HG02938 (cell line): Measurements from ENCODE around the gene ATAD2B.

ENCODE experiments used
- ATAC-seq: cut with Tn5 transposase; IDR thresholded peaks from one replicate; pipeline ENCODE4 v1.9.1; 2021; ENCODE audit warnings: mild to moderate bottlenecking, moderate library complexity; ENCODE audit not compliant: unreplicated experiment

Gene ATAD2B

DNA sequence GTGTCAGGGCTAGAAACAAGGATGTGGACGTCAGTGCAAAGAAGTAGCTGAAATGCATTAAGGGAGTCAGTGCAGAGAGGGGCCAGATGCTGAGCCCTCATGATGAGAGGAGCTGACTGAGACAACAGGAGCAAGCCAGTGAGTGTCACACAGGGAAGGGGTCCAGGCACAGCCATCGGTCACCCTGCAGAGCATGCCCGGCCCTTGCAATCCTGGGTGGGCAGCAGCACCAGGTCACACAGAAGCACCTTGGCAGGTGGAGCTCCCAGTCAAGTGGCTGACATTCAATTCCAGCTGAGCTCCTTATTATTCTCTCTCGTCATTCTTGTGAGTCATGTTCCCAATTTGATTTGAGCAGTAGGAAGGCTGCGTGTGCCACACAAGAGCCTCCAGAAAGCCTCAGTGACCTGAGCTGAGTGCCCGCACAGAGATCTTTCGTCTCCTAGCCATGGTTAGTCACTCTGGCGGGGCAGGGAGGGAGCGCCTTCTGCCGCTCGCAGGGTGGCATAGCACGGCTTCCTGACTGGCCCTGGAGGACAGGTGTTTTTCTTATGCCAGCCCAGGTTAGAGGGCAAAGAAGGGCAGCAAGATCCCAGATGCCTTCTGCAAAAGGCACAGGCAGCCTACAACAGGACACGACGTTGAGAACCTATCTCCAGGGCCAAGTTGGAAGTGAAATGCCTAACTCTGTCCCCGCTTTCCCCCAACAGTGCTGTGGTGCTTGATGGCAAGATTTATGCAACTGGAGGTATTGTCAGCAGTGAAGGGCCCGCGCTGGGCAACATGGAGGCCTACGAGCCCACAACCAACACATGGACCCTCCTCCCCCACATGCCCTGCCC, 220.9 kb downstream of the ATAD2B start:
- no peak for ATAC-seq

DNA sequence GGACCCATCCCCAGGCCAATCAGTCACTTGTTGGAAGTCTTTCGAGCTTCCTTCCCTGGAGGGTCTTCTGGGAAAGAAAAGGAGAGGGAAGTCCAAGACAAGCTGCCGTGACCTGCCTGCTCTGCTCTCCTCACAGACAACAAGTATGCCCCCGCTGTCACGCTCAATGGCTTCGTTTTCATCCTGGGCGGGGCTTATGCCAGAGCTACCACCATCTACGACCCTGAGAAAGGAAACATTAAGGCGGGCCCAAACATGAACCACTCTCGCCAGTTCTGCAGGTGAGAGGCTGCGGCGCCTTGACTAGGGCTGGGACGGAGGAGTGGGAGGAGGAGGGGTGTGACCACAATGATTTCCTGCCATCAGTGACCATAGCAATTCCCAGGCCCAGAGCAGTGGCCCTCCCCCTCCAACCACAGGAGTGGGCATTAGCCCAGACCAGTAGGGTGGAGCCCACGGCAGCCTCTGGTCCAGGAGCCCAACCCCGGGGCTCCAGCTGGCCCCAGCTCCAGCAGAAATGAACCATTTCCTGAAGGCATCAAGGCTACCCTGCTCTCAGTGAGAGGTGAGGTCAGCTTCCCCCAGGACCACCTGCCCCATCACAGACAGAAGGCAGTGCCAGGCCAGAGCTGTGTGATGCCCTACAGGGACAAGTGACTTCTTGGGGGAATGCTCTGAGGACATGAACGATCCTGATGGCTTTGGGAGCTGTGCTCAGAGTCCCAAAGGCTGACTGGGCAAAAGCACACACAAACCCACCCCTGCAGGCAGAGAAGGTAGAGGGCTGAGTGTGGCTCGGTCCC, 223.1 kb downstream of the ATAD2B start:
- ATAC-seq: no peak

DNA sequence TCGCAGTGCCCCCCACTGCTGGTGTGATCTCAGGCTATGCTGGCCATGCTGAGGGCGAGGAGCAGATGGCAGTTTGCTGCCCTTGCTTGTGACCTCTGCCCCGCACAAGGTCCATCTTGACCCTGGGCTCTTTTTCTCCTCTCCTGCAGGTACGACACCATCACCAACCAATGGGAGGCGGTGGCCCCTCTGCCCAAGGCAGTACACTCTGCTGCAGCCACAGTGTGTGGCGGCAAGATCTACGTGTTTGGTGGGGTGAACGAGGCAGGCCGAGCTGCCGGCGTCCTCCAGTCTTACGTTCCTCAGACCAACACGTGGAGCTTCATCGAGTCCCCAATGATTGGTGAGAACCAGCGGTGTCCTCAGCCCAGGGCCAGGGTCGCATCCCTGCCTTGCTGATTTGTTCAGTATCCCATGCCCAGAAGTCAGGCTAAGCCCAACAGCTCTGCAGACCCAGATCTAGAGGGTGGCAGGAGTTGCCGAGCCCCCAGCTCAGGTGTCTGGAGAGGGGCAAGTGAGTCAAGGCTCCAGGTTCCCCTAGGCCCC, 223.8 kb downstream of the ATAD2B start:
- ATAC-seq: no peak

DNA sequence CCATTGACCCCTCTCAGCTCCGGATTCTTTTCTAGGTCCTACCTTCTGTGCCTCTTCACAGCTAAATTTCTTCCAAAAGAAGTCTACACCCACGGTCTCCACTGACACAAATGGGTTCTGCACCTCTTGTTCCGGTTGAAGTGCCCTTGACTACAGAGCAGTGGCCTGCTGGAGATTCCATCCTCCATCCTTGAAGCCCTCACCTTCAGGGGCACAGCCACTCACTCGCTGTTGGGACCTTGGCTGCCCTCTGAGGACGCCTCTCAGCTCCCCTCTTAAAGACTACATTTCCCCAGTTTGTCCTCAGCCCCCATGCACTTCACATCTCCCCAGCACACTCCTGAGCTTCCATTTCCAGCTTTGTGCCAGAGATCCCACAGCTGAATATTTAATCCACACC, 226.3 kb downstream of the ATAD2B start:
- ATAC-seq: no peak

DNA sequence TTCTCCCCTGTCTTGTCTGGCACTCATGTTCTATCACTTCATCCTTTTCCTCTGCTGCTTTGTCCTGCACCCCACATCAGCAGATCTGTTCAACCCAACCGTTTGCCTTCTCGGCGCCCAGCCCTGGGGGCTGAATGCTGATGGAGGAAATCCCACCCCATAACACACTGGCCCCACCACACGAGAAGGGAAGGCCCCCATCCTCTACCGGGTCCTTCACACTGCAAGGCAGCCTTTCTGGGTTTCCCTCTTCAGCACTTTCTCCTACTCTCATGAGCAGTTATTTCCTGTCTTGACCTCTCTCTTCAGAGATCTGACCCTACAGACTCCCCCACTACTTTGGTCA, 227.4 kb downstream of the ATAD2B start:
- ATAC-seq: no peak

DNA sequence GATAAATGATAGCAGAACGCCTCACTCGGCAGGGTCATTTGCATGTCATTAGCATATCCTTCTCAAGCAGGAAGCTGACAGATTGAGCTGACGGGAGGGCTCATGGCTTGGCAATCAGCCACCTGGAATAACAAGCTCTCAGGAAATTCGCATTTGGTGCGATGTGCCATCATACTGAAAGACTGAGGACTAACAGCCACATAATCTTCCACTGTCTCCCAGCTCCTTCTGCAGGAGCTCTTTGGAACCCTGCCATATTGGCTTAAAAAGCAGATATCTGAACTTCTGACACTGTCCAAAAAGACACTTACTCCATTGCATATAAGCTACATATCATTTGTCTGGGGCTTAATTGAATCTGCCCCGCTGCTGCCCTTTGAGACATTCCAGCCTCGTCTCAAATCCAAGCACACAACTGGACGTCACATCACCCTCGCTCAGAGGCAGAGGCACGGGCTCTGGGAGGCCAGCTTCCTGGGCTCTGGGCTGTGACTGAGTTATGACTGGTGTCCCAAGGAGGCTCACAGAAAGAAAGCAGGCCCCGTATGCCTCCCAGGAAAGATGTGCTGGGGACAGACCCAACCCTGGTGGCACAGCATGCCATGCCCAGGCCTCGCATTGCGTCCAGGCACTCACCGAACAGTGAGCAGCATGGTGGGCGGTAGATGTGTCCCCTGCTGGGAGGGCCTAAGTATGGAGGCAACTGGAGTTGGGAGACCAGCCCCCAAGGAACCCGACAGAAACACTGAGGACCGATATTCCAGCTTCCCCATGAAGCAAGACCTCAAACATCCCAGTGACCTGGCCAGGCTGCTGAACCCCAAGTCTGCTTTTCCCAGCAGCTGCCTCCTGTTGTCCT, 228.0 kb downstream of the ATAD2B start:
- no peak for ATAC-seq
